ENCODE data around the gene SOBP. TPM values are rescaled to one million over a fixed set of nuclear protein-coding genes. Genes with fewer than 3 reads are reported as not detected.

SOBP gene
- total and polyA plus RNA-seq, 2 donors (not counting 3 experiments of a cell fraction or from before 2014, with no cell fraction given) = 0.35 to 6.6 TPM

- no peaks in the 10 kb centered on the region for H3K79me2 ChIP-seq (ENCODE audit: control insufficient read depth, insufficient read depth, low read length)
- H3K27me3 ChIP-seq (ENCODE audit: control insufficient read depth in 2 of 2, insufficient read depth in 2 of 2, low read length in 2 of 2) = peaks cover under 1 to 3% of the 10 kb centered on the region in 2 experiments
- no peak overlapping the region for H3K9ac ChIP-seq (replicated peaks; ENCODE audit: extremely low read depth, insufficient read depth, low read length)
- DNase-seq (ENCODE audit: low read depth, low spot score) (no peak), FAIRE-seq (no peak)
- ChIA-PET POLR2A (no interaction called here), CTCF (interaction anchor here (1.8 kb wide), 1 partner anchor 14 kb away, joined by 5 read pairs; no protein-coding TSS in a partner anchor)
- no peak for TF ChIP-seq FOS (IDR thresholded peaks at IDR 0.05; ENCODE audit: borderline replicate concordance, insufficient read depth, low read length)
- no peak for TF ChIP-seq GATA2 (IDR thresholded peaks at IDR 0.05; ENCODE audit: insufficient read depth, insufficient read length, low read depth, low read length)
- TF ChIP-seq MYC (IDR thresholded peaks at IDR 0.05; ENCODE audit: low read depth, low read length) = no peak
- TF ChIP-seq, protein P1, sequence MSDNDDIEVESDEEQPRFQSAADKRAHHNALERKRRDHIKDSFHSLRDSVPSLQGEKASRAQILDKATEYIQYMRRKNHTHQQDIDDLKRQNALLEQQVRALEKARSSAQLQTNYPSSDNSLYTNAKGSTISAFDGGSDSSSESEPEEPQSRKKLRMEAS (IDR thresholded peaks at IDR 0.05; ENCODE audit: insufficient read depth, insufficient read length) = no peak
- no peak for TF ChIP-seq POLR2AphosphoS5 (IDR thresholded peaks at IDR 0.05; ENCODE audit: insufficient read depth, low read depth, low read length)
- TF ChIP-seq EZH2 (IDR thresholded peaks at IDR 0.05; ENCODE audit: borderline replicate concordance, low read depth, low read length, severe bottlenecking) = no peak
- no peak for TF ChIP-seq JUN (IDR thresholded peaks at IDR 0.05; ENCODE audit: borderline replicate concordance, insufficient read depth, insufficient read length, low read depth)
- no peak for TF ChIP-seq POLR2A (IDR thresholded peaks at IDR 0.05; ENCODE audit: low read depth, low read length)
- no peak for TF ChIP-seq CTCF (IDR thresholded peaks at IDR 0.05; ENCODE audit: extremely low read depth in 1 of 2, insufficient read depth in 1 of 2, low read depth in 1 of 2, low read length in 2 of 2)
- intact Hi-C loops (cut with micrococcal nuclease) = no loop called here
- H4K20me1 ChIP-seq (replicated peaks; ENCODE audit: control insufficient read depth, extremely low read depth, insufficient read depth, low read length) = no peaks in the 10 kb centered on the region
- H3K4me3 ChIP-seq (replicated peaks in 1 of 3; ENCODE audit: insufficient read depth in 1 of 3, low read depth in 1 of 3, low read length in 3 of 3) = no peak overlapping the region
- H3K27ac ChIP-seq (ENCODE audit: insufficient read depth, low read depth, low read length) = no peak overlapping the region
- H3K4me1 ChIP-seq (ENCODE audit: control insufficient read depth, extremely low read depth, insufficient read depth, low read length) = no peaks in the 10 kb centered on the region
- no peaks in the 10 kb centered on the region for H3K9me1 ChIP-seq (replicated peaks; ENCODE audit: control insufficient read depth, extremely low read depth, insufficient read depth, low read length)
- no TSS peak for BruUV-seq (replicated peaks)
- no peak overlapping the region for H3K4me2 ChIP-seq (ENCODE audit: insufficient read depth, low read length)
- dilution Hi-C loops (cut with MboI; ENCODE audit: extremely low pct_ligation_motif_present, low sequenced_read_pairs) = no loop called here
- no peaks in the 10 kb centered on the region for H3K9me3 ChIP-seq (replicated peaks; ENCODE audit: control insufficient read depth, insufficient read depth, low read length)
- no peak overlapping the region for H2AFZ ChIP-seq (ENCODE audit: low read depth, low read length)
- no peaks in the 10 kb centered on the region for H3K36me3 ChIP-seq (ENCODE audit: control insufficient read depth in 2 of 2, extremely low read depth in 1 of 2, insufficient read depth in 2 of 2, low read length in 2 of 2)
These were observed 199.3 kb downstream of the SOBP start for GRCh38 chr6:107689190-107689589.
